HG03108 (cell line): ENCODE results near the gene ARHGAP45.

Experiments used
- ATAC-seq: cut with Tn5 transposase; IDR thresholded peaks from one replicate; pipeline ENCODE4 v1.9.1; 2021; ENCODE audit warnings: moderate library complexity; ENCODE audit not compliant: unreplicated experiment

ARHGAP45 gene

GRCh38 chr19:1053176-1054101, 13.5 kb upstream of the ARHGAP45 start:
- no peak for ATAC-seq

GRCh38 chr19:1054102-1055027, 12.6 kb upstream of the ARHGAP45 start:
- ATAC-seq: no peak

- ATAC-seq: no peak
Measured at GRCh38 chr19:1055028-1055425, 11.9 kb upstream of the ARHGAP45 start.

GRCh38 chr19:1055886-1056620, 10.9 kb upstream of the ARHGAP45 start:
- ATAC-seq: no peak

GRCh38 chr19:1057176-1057855, 9.7 kb upstream of the ARHGAP45 start:
- no peak for ATAC-seq

GRCh38 chr19:1058112-1058511, 8.9 kb upstream of the ARHGAP45 start:
- no peak for ATAC-seq

- no peak for ATAC-seq
Measured at GRCh38 chr19:1060689-1061088, 6.3 kb upstream of the ARHGAP45 start.

- ATAC-seq: no peak
Measured at GRCh38 chr19:1061987-1062386, 5.0 kb upstream of the ARHGAP45 start.

GRCh38 chr19:1062387-1063029, 4.5 kb upstream of the ARHGAP45 start:
- ATAC-seq: no peak

GRCh38 chr19:1063030-1063908, 3.7 kb upstream of the ARHGAP45 start:
- no peak for ATAC-seq

GRCh38 chr19:1063909-1064660, 2.9 kb upstream of the ARHGAP45 start:
- no peak for ATAC-seq

GRCh38 chr19:1064661-1065605, 2.0 kb upstream of the ARHGAP45 start:
- no peak for ATAC-seq

GRCh38 chr19:1065606-1066109, 1.3 kb upstream of the ARHGAP45 start:
- no peak for ATAC-seq

- ATAC-seq: no peak
Measured at GRCh38 chr19:1066251-1066747, 668 bp upstream of the ARHGAP45 start.

- ATAC-seq: peak; percentile 9
Measured at GRCh38 chr19:1067341-1067957, 482 bp downstream of the ARHGAP45 start.
